Measurements from ENCODE around the gene TNFSF15.

TNFSF15 gene

GRCh38 chr9:114784721-114785279 is 21.0 kb downstream of the TNFSF15 start:
- TF ChIP-seq CTCF (IDR thresholded peaks at IDR 0.05; ENCODE audit: borderline replicate concordance, insufficient read depth, low read depth, low read length), result no peak
- H3K4me3 ChIP-seq (ENCODE audit: low read depth, low read length), result no peak overlapping the region

GRCh38 chr9:114782586-114782985 is 23.3 kb downstream of the TNFSF15 start:
- no peak overlapping the region for H3K4me3 ChIP-seq (ENCODE audit: low read depth, low read length)
- no peak for TF ChIP-seq CTCF (IDR thresholded peaks at IDR 0.05; ENCODE audit: borderline replicate concordance, insufficient read depth, low read depth, low read length)

GRCh38 chr9:114779352-114779845 is 26.4 kb downstream of the TNFSF15 start:
- no peak for TF ChIP-seq CTCF (IDR thresholded peaks at IDR 0.05; ENCODE audit: borderline replicate concordance, insufficient read depth, low read depth, low read length)
- H3K4me3 ChIP-seq (ENCODE audit: low read depth, low read length), result no peak overlapping the region

- no peak overlapping the region for H3K4me3 ChIP-seq (ENCODE audit: low read depth, low read length)
- no peak for TF ChIP-seq CTCF (IDR thresholded peaks at IDR 0.05; ENCODE audit: borderline replicate concordance, insufficient read depth, low read depth, low read length)
Measured at GRCh38 chr9:114777821-114778609, 27.8 kb downstream of the TNFSF15 start.

GRCh38 chr9:114776683-114777399 is 29.0 kb downstream of the TNFSF15 start:
- TF ChIP-seq CTCF (IDR thresholded peaks at IDR 0.05; ENCODE audit: borderline replicate concordance, insufficient read depth, low read depth, low read length), result no peak
- H3K4me3 ChIP-seq (ENCODE audit: low read depth, low read length), result no peak overlapping the region

- no peak for TF ChIP-seq CTCF (IDR thresholded peaks at IDR 0.05; ENCODE audit: borderline replicate concordance, insufficient read depth, low read depth, low read length)
- H3K4me3 ChIP-seq (ENCODE audit: low read depth, low read length), result no peak overlapping the region
Measured at GRCh38 chr9:114775981-114776380, 29.9 kb downstream of the TNFSF15 start.

Measured in GM12875 (cell line).